SW480 (cell line): ENCODE measurements around the gene CDC42BPG.
"Not testable (repeated sequence)": the region's sequence is repeated elsewhere in the genome, so short reads cannot be mapped to it uniquely, and the experiment has no call there.

Source experiments
- DNase-seq: peaks from one replicate; pipeline ENCODE4 v3.0.0-alpha.2; 2016; ENCODE audit warnings: low spot score

Gene CDC42BPG

DNA sequence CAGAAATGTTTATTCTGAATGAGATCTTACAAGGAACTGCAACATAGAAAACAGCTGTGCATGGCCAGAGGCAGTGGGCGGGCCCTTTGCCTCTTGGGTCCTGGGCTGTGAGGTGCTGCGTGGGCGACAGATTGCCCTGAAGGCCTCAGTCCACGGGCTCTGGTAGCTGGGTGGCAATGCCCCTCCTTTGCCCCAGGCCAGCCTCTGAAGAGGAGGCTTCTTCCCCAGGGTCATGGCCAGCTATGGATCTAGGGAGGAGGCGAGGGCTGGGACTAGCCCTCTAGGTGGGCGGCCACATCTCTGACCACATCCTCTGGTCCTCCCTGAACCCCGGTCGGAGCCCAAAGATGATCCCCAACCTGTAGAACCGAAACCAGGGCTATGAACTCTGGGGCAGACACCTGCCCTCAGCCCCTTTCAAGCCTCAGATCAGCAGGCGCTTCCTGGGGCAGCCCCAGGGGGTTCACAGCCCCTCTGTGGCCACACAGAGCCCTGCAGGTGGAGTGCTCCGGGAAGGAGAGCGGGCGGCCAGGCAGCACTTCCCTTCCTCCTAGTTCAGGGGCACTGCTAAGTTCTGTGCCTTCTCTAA, 6.6 kb upstream of the CDC42BPG start:
- peak; percentile 61 for DNase-seq

DNA sequence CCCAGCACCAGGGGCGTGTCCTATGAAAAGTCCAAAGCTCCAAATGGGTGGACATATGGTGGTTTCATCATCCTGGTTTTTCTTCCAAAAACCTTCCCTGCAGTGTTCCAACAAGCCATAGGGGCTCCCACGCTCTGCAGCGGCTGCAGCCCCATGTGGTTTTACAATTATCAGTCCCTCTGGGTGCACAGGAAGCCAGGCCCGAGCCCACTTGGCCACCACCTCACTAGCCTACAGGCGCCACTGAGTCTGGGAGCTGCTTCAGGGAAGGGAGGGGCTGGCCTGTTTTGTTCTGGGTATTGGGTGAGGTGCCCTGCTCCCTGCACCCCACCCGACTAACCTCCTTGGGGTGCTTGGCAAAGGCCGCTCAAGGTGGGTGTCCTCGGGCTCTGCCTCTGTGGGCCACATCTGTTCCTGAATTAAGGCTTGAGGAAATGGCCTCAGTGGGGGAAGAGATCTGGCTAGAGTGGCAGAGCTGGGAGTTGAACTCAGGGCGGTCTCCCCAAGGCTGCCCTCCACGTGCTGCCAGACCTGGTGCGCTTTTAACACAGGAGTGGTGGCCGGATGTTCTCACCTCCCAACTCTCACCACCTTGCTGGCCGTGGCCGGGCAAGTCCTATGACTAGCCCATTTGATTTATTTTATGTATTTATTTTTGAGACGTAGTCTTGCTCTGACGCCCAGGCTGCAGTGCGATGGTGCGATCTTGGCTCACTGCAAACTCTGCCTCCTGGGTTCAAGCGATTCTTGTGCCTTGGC, 5.3 kb upstream of the CDC42BPG start:
- DNase-seq, result no peak

DNA sequence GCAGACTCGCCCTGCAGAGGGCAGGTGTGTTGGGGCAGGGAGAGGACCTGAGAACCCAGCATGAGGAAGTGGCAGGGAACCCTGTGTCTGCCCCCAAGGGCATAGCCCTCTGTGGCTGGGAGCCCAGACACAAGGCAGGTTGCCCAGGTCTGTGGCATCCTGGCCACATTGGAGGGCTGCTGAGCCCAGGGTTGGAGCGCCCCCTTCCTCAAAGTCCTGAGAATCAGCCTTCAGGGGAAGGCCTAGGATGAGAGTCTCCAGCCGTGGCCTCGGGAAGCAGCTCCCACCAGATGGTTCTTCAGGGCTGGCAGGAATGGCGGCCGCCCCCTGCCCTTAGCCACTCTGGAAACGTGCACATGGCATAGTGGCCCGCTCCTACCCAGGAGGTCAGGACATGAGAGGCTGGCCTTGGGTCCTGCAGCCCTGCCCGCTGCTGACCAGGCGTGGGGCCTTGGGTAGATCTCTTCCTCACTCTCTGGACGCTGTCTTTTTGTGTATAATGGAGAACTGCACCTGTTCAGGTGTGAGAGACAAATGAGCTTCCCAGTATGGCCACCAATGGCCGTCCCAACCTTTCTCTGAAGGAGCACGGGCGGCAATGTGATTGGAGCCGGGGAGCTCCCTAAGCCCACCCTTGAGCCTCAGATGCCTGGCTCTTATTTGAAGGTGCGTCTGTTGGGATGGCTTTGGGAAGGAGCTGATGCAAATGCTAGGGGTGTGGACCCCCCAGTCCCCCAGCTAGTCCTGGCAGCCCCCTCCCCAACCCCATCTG, 4.6 kb upstream of the CDC42BPG start:
- DNase-seq, result no peak

- no peak for DNase-seq
Observed at GRCh38 chr11:64848214-64848825, 3.9 kb upstream of the CDC42BPG start.

- peak; percentile 95 for DNase-seq
Observed at GRCh38 chr11:64846998-64847666, 2.7 kb upstream of the CDC42BPG start.

- DNase-seq, result not testable (repeated sequence)
Observed at GRCh38 chr11:64845776-64846129, 1.3 kb upstream of the CDC42BPG start.

DNA sequence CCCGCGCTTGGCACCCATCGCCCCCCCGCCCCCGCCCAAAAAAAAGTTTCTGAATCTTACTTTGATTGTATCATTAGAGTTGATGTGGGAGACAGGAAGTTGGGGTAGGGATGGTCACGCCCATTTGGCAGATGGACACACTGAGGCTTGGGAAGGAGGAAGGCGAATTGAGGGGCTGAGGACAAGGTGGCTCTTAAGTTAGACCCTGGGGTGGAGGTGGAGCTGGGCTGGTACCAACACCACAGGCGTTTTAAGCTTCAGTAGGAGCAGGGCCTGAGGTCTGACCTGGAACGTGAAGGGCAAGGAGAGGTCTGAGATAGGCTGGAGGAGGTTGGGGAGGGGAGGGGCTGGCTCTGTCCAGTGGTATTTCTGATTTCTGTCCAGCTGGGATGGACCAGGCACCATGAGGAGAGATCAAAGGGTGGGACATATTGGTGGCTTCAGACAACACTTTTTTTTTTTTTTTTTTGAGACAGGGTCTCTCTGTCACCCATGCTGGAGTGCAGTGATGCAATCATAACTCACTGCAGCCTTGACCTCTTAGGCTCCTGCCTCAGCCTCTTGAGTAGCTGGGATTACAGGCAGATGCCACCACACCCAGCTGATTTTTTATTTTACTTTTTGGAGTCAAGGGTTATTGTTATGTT, 799 bp upstream of the CDC42BPG start:
- no peak for DNase-seq

DNA sequence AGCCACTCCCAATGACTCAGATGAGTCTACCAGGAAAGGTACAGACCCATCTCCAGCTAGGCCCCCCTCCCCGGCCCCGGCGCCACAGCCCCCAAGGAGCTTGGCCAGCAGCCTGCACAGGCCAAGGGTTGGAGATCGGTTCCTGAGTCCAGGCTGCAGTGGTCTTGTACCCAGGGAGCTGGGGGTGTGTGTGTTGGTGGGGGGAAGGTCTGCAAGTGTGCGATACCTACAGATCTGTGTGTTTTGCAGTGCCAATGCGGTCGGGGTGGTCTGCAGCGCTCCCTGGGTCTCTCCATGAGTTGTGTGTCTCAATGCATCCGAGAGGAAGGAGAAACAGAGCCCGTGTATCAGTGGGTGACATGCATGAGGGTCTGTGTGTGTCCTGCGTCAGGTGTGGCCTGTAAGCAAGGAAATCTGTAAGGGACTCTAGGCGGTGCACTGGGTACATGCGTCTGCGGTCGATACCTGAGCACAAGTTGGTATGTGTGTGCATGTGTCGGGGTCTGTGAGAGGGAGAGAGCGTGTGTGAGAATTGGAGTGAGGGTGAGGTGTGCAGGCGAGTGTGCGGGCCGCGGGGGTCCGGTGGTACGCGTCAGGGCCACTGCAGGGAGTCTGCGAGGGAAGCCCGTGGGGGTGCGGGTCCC, 645 bp downstream of the CDC42BPG start:
- peak; percentile 78 for DNase-seq

DNA sequence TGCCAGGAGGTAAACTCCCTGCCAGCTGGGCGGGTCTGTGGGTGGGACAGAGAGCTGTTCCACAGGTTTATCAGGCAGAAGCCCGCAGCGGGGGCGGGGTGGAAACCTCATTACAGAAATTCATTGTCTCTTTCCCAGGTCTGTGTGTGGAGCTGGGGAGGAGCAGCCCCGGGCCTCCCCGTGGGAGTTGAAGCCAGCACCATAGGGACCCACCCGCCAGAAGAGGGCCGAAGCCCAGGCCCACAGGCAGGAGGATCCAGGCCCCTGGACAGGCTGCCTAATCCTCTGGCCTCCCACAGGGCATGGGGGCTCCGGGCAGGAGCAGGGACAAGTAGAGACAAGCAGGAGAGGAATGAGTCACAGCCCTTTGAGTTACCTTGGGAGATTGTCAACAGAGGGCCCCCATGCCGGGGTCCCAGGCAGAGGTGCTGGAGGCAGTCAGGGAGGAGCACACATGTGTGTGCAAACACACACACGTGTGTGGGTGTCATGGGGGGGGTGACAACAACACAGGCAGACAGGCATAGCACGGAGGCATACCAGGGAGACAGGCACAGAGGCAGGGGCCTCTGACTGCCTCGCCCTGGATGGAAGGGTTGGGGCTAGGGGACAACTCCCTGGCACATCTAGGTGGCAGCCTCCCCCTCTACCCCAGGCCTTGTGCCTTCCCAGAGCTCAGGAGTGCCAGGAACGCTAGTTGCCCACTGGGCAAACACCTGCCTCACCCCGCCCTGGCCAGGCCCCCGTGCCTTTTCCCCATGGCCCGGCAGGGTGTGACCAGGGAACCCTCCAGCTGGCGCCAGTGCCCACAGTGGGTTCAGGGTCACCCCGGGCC, 1.4 kb downstream of the CDC42BPG start:
- peak; percentile 80 for DNase-seq

DNA sequence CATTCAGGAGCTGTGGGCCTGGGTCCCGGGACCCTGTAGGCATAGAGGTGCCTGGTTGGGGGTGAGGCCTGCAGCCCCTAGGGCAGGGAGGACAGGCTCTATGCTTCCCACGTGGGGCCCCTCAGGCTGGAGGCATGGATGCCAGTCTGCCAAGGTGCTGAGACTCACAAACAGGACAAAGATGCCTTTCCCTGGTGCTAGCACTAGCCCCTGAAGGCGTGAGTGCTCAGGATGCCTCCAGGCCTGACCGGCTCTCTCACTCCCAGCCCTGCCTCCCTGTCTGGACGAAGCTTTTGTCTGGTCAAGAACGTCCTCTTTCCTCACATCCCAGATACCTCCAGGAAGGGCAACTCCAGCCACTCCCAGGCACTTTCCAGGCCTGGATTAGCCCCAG, 2.1 kb downstream of the CDC42BPG start:
- no peak for DNase-seq

GRCh38 chr11:64841592-64842365, 2.7 kb downstream of the CDC42BPG start:
- DNase-seq, result no peak

DNA sequence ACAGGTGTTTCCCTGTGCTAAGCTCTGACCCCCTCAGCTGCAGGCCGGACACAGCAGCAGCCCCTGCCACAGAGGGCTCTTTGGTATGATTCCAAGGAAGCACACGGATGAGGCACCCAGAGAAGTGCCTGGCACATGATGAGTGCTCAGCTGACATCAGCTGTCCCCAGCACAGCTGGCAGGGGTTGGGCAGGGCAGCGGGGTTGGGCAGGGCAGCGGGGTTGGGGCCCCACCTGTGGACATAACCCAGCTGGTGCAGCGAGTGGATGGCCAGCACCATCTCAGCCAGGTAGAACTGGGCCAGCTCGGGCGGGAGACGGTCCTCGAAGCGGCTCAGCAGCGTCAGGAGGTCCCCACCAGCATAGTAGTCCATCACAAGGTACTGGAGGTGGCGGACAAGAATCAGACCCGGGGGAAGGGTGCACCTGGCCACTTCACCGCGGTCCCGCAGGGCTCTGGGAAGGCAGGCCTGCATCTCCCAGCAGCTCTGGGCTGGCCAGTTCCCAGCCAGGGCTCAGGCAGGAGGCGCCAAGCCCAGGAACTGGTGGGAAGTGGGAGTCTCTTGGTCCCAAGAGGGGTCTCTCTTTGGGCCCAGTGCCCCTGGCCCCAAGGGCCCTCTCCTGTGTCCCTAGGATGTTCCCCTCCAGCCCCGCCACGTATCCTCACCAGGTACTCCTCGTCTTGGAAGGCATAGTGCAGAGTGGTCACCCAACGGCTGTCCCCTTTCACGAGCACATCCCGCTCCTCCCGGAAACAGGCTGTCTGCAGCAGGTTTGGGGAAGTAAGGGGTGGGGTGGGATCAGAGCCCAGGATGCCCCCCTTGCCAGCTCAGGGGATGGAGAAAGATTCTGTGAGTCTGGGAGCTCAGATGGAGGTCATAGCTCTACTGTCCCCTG, 4.3 kb downstream of the CDC42BPG start:
- no peak for DNase-seq

DNA sequence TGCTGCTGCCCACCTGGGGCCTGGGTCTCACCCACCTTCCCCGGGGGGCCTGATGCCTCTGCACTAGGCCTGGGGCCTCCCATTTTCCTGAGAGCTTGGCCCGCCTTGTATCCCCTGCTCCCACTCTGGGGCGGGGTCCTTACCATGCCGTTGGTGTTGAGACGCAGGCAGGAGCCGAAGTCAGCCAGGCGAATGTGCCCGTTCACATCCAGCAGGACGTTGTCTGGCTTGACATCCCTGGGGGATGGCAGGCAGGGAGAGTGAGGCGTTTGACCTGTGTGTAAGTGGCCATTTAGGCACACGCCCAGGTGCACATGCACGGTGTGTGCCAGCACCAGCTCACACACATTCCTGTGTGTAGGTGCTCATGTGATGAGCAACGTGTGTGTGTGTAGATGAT, 5.1 kb downstream of the CDC42BPG start:
- no peak for DNase-seq

DNA sequence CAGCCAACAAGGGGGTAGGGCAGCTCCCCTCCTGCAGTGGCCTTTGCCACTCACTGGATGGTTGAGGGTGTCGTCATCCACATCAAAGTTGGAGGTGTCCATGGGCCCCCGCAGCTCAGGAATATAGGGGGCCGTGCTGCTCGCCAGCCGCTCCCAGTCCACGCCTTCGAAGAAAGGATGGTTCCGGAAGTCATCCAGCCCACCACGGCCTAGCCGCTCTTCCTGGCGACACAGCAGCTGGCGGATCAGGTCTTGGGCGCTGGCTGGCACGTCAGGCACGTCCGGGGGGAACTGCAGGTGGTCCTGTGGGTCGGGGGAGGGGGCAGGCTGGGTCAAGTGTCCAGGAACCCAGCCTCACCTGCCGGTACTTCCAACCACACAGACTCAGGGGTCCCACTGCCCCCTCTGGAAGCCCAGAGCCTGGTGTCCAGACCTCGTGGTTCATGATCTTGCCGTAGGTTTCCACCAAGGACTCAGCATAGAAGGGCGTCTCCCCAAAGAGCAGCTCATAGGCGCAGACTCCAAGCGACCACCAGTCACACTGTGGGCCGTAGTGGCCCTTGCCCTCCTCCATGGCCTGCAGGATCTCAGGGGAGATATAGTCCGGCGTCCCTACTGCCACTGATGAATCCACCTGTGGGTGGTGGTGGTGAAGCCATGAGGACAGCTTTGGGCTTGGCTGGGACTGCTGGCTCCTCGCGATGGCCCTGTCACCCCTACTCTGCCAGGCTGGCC, 5.7 kb downstream of the CDC42BPG start:
- DNase-seq, result no peak

DNA sequence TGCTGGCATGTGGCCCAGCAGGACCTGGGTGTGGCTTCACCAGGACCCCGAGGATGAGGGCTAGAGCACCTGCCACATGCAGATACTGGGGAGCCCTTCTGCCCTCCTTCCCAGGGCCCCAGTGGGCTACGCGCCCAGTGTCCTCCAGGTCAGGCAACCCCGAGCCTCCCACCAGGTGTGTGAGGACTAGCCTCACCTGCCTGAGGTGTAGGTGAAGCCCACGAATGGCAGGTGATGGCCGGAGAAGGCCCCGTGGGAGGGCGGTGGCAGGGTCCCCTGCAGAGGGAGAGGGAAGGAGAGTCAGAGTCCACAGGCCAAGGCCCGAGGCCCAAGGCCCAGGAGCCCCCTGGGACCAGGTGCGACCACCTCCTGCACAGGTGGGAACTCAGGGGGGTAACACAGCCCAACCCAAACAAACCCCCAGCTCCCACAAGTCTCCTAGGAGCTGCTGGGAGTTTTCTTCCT, 6.5 kb downstream of the CDC42BPG start:
- DNase-seq, result no peak

DNA sequence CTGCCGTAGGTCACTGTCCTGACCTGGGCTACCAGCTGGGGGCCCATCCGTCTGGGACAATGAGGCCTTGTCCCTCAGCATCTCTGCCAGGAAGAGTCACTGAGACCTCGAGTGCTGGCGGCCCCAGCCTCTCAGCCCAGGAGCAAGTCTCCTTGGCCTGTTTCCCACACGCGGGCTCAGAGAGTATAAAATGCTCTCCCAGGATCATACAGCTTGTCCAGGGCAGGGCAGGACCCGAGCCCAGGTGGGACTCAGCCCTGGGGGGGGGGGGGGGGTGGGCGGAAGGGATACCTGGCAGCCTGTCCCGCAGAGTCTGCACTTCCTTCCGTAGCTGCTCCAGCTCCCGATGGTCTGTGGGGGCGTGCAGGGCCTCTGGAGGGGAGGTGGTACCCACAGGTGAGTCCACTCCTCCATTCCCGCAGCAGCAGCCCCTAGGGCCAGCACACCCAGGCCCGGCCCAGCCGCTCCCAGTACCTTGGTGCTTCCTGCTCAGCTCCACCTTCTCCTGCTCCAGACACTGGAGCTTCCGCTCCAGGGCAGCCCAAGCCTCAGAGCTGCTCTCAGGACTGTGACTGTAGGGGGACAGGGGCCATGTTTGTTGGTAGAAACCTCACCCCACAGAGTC, 7.9 kb downstream of the CDC42BPG start:
- no peak for DNase-seq
